Bronchial epithelial cell (primary cell): ENCODE measurements around the gene CFAP74. TPM values are rescaled to one million over a fixed set of nuclear protein-coding genes. Genes with fewer than 3 reads are reported as not detected.
"Not testable (repeated sequence)": the region's sequence is repeated elsewhere in the genome, so short reads cannot be mapped to it uniquely, and the experiment has no call there.

Source experiments
- DNase-seq: peaks from one replicate; pipeline ENCODE4 v3.0.0-alpha.2; 2010; ENCODE audit warnings: low read depth
- FAIRE-seq: peaks from 2 replicates; lab custom pipeline; 2011; peaks lifted over from hg19 to GRCh38; lab: Jason Lieb, UNC
- H3K27me3 ChIP-seq: 2 replicates; pipeline ENCODE4 v1.5.1; 2011; ENCODE audit warnings: low read length; ENCODE audit not compliant: control insufficient read depth, insufficient read depth
- H3K36me3 ChIP-seq: 2 replicates; pipeline ENCODE4 v1.5.1; 2011; ENCODE audit warnings: low read length; ENCODE audit not compliant: control insufficient read depth, insufficient read depth
- H3K4me3 ChIP-seq: 2 replicates; pipeline ENCODE4 v1.5.1; 2011; ENCODE audit warnings: mild to moderate bottlenecking, low read depth, low read length, control low read depth
- CTCF ChIP-seq: IDR thresholded peaks from 2 replicates; pipeline ENCODE4 v1.5.1; 2011; ENCODE audit warnings: mild to moderate bottlenecking, moderate library complexity, low read length, control low read depth, inconsistent platforms; ENCODE audit not compliant: insufficient read depth, severe bottlenecking
- total RNA-seq: library from RNA; depleted of rRNA; stranded (reverse); fragments of >200 nt; gene quantifications from 2 replicates; pipeline ENCODE4 v1.2.1, GENCODE V29; 2014

Gene CFAP74
- total RNA-seq, 1 donor from 2014 or later: not detected

- no peak for DNase-seq
- Histone ChIP-seq H3K27me3 (no peaks in the 10 kb centered on the region), H3K4me3 (no peak overlapping the region), H3K36me3 (no peaks in the 10 kb centered on the region)
- no peak for TF ChIP-seq CTCF
- no peak for FAIRE-seq
Measured at GRCh38 chr1:1939296-1940122, 64.1 kb downstream of the CFAP74 start.

- H3K36me3 ChIP-seq: no peaks in the 10 kb centered on the region
- H3K27me3 ChIP-seq: no peaks in the 10 kb centered on the region
- TF ChIP-seq CTCF: no peak
- FAIRE-seq (no peak), DNase-seq (no peak)
- no peak overlapping the region for H3K4me3 ChIP-seq
Measured at GRCh38 chr1:1938613-1939295, 64.8 kb downstream of the CFAP74 start.

DNA sequence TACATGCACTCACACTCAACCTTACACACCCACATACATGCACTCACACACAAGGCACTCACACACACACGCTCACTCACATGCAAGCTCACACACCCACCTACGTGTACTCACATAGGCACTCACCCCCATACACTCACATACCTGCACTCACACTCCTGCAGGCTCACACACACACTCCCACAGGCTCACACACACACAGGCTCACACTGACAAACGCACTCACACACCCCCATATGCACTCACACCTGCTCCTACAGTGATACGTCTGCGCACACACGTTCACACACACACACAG is 65.4 kb downstream of the CFAP74 start:
- FAIRE-seq (no peak), DNase-seq (no peak)
- no peak for TF ChIP-seq CTCF
- H3K27me3 ChIP-seq: no peaks in the 10 kb centered on the region
- H3K4me3 ChIP-seq: no peak overlapping the region
- H3K36me3 ChIP-seq: no peaks in the 10 kb centered on the region

DNA sequence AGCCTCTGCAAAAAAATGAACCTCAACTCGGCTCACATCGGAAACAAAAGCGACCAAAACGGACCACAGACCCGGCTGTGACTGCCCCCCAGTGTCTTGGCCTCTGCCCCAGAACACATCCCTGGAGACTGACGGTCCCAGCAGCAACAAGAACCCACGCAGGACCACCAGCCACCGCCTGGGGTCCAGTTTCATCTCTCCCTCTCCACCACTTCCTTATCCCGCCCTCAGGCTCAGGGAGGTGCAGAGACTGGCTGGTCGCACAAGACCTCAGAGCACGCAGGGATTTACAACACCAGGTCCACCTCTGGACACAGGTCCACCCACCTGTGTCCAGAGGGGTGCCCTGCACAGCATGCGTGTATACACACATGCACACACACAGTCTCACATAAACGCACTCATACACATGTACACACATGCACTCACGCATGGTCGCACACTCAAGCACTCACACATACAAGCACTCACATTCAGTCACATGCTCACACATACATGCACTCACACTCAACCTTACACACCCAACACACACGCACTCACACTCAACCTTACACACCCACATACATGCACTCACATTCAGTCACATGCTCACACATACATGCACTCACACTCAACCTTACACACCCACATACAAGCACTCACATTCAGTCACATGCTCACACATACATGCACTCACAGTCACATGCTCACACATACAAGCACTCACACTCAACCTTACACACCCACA is 65.9 kb downstream of the CFAP74 start:
- Histone ChIP-seq H3K4me3 (no peak overlapping the region), H3K36me3 (no peaks in the 10 kb centered on the region), H3K27me3 (no peaks in the 10 kb centered on the region)
- TF ChIP-seq CTCF: no peak
- DNase-seq (no peak), FAIRE-seq (peak; percentile 98)

GRCh38 chr1:1937061-1937460 is 66.5 kb downstream of the CFAP74 start:
- no peak for DNase-seq
- FAIRE-seq: no peak
- no peaks in the 10 kb centered on the region for H3K27me3 ChIP-seq
- no peak overlapping the region for H3K4me3 ChIP-seq
- no peaks in the 10 kb centered on the region for H3K36me3 ChIP-seq
- TF ChIP-seq CTCF: no peak

DNA sequence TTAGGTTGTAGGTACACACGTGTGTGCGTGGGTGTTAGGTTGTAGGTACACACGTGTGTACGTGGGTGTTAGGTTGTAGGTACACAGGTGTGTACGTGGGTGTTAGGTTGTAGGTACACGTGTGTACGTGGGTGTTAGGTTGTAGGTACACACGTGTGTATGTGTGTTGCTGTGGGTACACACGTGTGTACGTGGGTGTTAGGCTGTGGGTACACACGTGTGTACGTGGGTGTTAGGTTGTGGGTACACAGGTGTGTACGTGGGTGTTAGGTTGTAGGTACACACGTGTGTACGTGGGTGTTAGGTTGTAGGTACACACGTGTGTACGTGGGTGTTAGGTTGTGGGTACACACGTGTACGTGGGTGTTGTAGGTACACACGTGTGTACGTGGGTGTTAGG is 68.7 kb downstream of the CFAP74 start:
- H3K27me3 ChIP-seq, DNase-seq, FAIRE-seq, H3K36me3 ChIP-seq, H3K4me3 ChIP-seq: not testable (repeated sequence)
